Stimulated activated naive CD8-positive, alpha-beta T cell treated with anti-CD3 and anti-CD28 coated beads, Interleukin-15, Interleukin-2, amounts not matched to agents 100 ng/mL and 50 ng/mL, for 24 hours (primary cell): Measurements from ENCODE around the gene HS3ST4.

Experiments used
- H3K27ac Mint-ChIP-seq: one replicate; pipeline ENCODE4 v1.8.0; 2021; ENCODE audit warnings: mild to moderate bottlenecking, mixed read lengths
- H3K27me3 Mint-ChIP-seq: one replicate; pipeline ENCODE4 v1.8.0; 2021; ENCODE audit warnings: mixed read lengths
- H3K36me3 Mint-ChIP-seq: one replicate; pipeline ENCODE4 v1.8.0; 2021; ENCODE audit warnings: low read depth, mixed read lengths
- H3K4me1 Mint-ChIP-seq: one replicate; pipeline ENCODE4 v1.8.0; 2021; ENCODE audit warnings: low read depth, mixed read lengths
- H3K4me3 Mint-ChIP-seq: one replicate; pipeline ENCODE4 v1.8.0; 2021; ENCODE audit warnings: mild to moderate bottlenecking, mixed read lengths
- H3K9me3 Mint-ChIP-seq: one replicate; pipeline ENCODE4 v1.8.0; 2021; ENCODE audit warnings: mixed read lengths

Gene HS3ST4

DNA sequence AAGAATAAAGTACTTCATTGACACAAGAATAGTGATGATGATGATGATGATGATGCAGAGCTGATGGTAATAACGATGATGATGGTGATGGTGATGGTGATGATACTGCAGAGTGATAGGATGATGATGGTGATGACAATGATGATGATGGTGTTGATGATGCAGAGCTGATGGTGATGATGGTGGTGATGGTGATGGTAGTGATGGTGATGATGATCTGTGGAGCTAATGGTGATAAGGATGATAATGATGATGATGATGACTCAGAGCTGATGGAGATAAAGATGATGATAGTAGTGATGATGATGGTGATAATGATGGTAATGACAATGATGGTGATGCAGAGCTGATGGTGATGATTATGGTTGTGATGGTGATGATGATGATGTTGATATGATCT is 448.1 kb downstream of the HS3ST4 start:
- no peaks in the 10 kb centered on the region for H3K36me3 Mint-ChIP-seq
- no peaks in the 10 kb centered on the region for H3K9me3 Mint-ChIP-seq
- no peak overlapping the region for H3K4me3 Mint-ChIP-seq
- no peaks in the 10 kb centered on the region for H3K27me3 Mint-ChIP-seq
- H3K27ac Mint-ChIP-seq, result no peak overlapping the region
- no peaks in the 10 kb centered on the region for H3K4me1 Mint-ChIP-seq

DNA sequence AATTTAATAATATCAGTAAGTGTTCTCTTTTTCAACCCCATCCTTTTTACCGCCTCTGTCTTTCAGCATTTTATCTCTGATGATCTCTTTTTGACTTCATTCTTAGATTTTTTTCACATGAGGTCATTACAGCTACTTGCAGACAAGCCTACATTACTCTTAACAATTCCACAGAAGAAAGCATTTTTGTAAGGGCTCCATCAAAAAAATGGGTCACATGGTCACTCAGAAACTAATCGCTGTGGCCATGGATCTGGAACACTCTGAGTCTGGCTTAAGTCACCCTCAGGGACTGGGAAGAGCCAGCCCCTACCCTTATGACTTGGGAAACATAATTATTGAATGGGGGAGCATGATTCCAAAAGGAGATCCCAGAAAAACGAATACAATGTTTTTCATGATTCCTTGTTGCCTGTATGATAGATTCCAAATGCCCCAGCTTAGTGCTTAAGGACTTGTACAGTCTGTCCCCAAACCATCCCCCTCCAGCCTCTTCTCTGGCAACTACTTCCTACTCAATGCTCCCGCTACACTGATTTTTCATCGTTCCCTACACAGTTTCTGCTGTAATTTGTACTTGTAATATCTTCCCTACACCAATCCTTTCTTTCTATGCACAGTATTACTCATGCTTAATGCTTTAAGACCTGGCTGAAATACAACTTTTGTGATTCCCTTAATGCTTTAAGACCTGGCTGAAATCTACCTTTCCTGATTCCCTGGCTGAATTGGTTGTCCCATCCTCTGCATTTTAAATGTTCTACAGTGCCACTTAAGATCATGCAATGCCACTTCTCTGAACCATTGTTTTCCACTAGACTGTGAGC is 457.8 kb downstream of the HS3ST4 start:
- H3K27me3 Mint-ChIP-seq, result peaks cover 7% of the 10 kb centered on the region
- no peaks in the 10 kb centered on the region for H3K9me3 Mint-ChIP-seq
- no peak overlapping the region for H3K4me3 Mint-ChIP-seq
- no peaks in the 10 kb centered on the region for H3K36me3 Mint-ChIP-seq
- no peaks in the 10 kb centered on the region for H3K4me1 Mint-ChIP-seq
- H3K27ac Mint-ChIP-seq, result no peak overlapping the region

DNA sequence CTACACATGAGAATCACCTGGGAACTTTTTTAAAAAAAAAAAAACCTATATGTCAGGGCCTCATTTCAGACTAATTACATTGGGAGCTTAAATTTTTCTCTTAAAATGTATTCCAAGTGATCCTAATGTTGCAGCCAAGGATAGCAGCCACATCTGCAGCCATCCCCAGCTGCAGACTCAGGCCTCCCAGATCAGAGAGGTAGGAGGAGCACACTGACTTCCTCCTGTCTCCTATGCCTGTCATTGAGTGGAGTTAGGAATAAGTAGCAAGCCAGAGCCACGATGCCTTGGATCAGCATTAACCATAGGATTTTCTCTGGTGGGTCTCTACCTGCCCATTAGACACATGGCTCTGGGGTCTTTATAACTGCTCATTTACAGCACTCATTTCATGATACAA is 463.5 kb downstream of the HS3ST4 start:
- Mint-ChIP-seq H3K4me3 (no peak overlapping the region), H3K27ac (no peak overlapping the region), H3K9me3 (no peaks in the 10 kb centered on the region), H3K36me3 (no peaks in the 10 kb centered on the region), H3K4me1 (no peaks in the 10 kb centered on the region), H3K27me3 (no peaks in the 10 kb centered on the region)

DNA sequence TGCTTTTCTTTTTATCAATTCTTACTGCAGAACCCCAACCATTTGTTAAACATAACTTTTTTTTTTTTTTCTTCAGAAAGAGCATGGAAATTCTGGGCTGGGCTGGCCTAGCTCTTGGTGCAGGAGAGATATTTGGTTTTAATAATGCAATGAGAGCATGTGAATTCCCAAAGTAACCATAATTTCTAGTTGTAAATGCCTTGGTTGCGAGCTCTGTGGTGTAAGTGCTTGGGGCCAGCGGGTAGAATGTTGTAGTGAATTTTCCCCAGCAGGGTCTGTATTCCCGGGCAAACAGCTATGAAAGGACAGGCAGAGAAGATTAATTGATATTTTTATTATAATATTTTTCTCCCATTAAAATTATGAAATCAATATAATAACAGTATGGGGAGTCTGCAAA is 465.6 kb downstream of the HS3ST4 start:
- H3K9me3 Mint-ChIP-seq, result no peaks in the 10 kb centered on the region
- H3K4me3 Mint-ChIP-seq, result no peak overlapping the region
- H3K36me3 Mint-ChIP-seq, result no peaks in the 10 kb centered on the region
- H3K27me3 Mint-ChIP-seq, result no peaks in the 10 kb centered on the region
- H3K4me1 Mint-ChIP-seq, result no peaks in the 10 kb centered on the region
- H3K27ac Mint-ChIP-seq, result no peak overlapping the region

DNA sequence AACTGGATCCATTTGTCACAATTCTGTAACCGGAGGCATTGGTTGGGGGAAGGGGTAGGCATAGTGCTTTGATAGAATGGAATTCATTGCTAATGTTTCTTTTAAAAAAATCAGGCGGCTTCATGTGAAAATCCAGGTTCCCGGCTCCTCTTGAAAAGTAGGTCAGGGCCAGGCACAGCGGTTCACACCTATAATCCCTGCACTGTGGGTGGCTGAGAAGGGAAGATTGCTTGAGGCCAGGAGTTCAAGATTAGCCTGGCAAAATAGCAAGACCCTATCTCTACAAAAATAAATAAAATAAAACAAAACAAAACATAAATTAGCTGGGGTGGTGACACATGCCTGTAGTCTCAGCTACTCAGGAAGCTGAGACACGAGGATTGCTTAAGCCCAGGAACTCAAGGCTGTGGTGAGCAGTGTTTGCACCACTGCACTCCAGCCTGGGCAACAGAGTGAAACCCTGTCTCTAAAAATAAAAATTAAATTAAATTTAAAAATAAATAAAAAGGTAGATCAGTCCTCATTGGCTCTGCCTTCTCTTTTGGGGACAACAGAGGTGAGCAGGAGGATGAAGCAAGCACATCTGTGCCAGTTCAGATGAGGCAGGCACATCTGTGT is 466.5 kb downstream of the HS3ST4 start:
- H3K27me3 Mint-ChIP-seq, result no peaks in the 10 kb centered on the region

DNA sequence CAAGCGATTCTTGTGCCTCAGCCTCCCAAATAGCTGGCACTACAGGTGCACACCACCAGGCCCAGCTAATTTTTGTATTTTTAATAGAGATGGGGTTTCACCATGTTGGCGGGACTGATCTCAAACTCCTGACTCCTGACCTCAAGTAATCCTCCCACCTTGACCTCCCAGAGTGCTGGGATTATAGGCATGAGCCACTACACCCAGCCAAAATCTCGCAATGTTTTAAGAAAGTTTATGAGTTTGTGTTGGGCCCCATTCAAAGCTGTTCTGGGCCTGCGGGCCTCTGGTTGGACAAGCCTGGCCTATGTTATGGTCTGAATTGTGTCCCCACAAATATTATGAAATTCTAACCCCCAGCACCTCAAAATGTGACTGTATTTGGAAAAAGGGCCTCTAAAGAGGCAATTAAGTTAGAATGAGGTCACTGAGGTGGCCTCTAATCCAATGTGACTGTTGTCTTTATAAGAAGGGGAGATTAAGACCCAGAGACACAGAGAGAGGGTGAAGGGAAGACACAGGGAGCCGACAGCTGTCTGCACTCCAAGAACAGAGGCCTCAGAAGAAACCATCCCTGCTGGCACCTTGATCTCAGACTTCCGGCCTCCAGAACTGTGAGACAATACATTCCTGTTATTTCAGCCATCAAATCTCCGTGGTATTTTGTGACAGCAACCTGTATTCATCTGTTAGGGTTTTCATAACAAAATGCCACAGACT is 469.9 kb downstream of the HS3ST4 start:
- Mint-ChIP-seq H3K36me3 (no peaks in the 10 kb centered on the region), H3K4me1 (no peaks in the 10 kb centered on the region), H3K27ac (no peak overlapping the region), H3K4me3 (no peak overlapping the region), H3K9me3 (no peaks in the 10 kb centered on the region), H3K27me3 (peaks cover 3% of the 10 kb centered on the region)

More for the DNA sequence above, 466.5 kb downstream of the HS3ST4 start:
- no peaks in the 10 kb centered on the region for H3K9me3 Mint-ChIP-seq
- H3K4me3 Mint-ChIP-seq, result no peak overlapping the region
- no peaks in the 10 kb centered on the region for H3K36me3 Mint-ChIP-seq
- no peaks in the 10 kb centered on the region for H3K4me1 Mint-ChIP-seq
- H3K27ac Mint-ChIP-seq, result no peak overlapping the region

DNA sequence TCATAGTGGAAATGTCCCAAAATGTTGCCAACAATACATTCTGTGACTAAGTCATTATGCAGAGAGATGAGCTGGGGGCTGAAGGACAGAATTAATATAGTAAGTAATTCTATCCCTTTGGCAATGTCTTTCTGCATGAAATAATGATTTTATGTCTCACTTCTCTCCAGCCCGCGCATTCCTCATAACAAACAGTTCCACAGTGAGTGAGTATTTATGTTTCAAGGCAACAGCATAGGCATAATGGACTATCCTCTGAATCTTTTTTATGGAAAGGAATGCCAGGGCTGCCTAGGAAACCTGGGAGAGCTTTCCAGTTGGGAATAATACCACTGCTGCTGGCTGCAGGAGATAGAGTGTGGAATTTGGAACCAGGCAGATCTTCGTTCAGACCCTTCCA is 477.7 kb downstream of the HS3ST4 start:
- peaks cover 5% of the 10 kb centered on the region for H3K9me3 Mint-ChIP-seq
- H3K4me3 Mint-ChIP-seq, result no peak overlapping the region
- H3K36me3 Mint-ChIP-seq, result no peaks in the 10 kb centered on the region
- H3K27ac Mint-ChIP-seq, result no peak overlapping the region
- H3K4me1 Mint-ChIP-seq, result no peaks in the 10 kb centered on the region
- H3K27me3 Mint-ChIP-seq, result peaks cover 15% of the 10 kb centered on the region

DNA sequence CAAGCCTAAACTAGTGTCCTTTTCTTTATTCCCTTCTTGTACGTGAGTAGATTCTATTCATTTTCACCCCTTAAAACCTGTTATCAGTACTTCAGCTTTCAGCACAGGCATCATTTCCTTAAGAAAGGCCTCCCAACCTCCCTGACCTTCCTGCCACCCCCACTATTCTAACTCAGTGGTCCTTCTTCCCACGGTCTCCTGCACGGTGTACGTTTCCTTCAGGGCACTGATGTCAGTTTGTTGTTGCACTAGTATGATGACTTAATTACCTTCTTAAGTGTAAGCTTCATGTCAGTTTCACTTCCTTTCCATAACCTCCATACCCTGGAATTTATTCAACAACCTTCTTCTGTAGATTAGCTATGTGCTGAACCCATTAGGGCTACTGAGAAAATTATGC is 484.2 kb downstream of the HS3ST4 start:
- H3K36me3 Mint-ChIP-seq, result no peaks in the 10 kb centered on the region
- peaks cover 3% of the 10 kb centered on the region for H3K9me3 Mint-ChIP-seq
- no peaks in the 10 kb centered on the region for H3K4me1 Mint-ChIP-seq
- no peak overlapping the region for H3K4me3 Mint-ChIP-seq
- peaks cover 12% of the 10 kb centered on the region for H3K27me3 Mint-ChIP-seq
- no peak overlapping the region for H3K27ac Mint-ChIP-seq

DNA sequence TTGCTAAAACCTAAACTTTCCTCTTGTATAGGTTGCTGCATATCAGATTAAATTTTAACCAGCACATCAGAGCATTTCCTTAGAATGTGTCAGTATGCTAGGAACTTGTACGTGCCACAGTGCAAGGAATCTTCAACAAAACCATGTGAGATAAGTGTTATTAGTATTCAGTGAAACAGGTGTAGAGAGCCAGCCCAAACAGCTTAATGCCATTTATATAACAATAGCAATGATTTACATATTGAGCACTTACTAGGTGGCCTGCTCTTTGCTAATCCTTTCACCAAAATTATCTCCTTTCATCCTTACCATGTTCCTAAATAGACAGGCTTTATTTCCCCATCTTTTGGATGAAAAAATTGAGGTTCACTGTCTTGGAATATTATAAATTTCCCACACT is 485.7 kb downstream of the HS3ST4 start:
- Mint-ChIP-seq H3K4me3 (no peak overlapping the region), H3K27me3 (peaks cover 12% of the 10 kb centered on the region), H3K36me3 (no peaks in the 10 kb centered on the region), H3K9me3 (peaks cover 3% of the 10 kb centered on the region), H3K27ac (no peak overlapping the region), H3K4me1 (no peaks in the 10 kb centered on the region)

DNA sequence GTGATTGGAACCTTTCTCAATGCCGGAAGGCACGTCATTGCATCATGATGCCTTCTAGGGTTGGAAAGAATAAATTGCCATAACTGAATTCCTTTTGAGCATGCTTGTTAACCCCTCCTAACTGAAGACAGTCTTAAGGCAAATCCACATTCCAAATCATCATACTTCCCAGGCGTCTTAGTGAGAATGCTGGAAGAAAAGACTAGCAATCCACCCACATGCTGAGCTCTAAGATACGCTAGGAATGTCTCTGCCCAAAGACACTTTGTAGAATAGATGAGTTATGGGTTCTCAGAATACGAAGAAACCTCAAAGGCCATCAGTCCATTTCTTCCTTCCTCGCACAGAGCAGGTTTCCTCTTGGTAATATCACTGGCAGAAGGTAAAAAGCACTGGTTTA is 486.5 kb downstream of the HS3ST4 start:
- H3K4me3 Mint-ChIP-seq, result no peak overlapping the region
- no peaks in the 10 kb centered on the region for H3K36me3 Mint-ChIP-seq
- H3K4me1 Mint-ChIP-seq, result no peaks in the 10 kb centered on the region
- H3K27me3 Mint-ChIP-seq, result peaks cover 12% of the 10 kb centered on the region
- no peak overlapping the region for H3K27ac Mint-ChIP-seq
- peaks cover 3% of the 10 kb centered on the region for H3K9me3 Mint-ChIP-seq

DNA sequence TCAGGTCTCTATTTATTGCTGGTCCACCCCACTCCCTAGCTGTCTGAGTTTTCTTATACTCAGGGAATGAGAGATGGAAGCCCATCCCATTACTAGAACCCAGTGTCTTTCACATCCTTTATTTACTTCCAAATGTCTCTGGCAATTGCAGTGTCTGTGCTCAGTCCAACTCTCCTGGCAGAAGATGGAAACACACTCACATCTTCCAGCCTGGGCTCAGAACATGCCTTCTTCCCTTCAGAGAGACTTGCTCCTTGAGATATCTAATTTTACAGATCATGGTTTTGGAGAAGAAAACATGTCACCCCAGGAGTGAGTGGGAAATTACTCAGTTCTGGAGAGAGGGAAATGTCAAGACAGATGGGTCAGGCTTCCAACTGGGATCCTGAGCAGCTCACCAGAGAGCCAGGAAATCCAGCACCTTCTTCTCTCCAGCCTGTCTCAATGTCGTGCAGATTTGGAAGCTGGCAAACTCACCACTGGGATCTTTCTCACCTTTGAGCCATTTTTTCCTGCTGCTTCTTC is 494.4 kb downstream of the HS3ST4 start:
- Mint-ChIP-seq H3K27ac (no peak overlapping the region), H3K9me3 (peaks cover 6% of the 10 kb centered on the region), H3K4me1 (no peaks in the 10 kb centered on the region), H3K36me3 (no peaks in the 10 kb centered on the region), H3K27me3 (peaks cover 27% of the 10 kb centered on the region), H3K4me3 (no peak overlapping the region)
